Breast epithelium (tissue), 3 donors: ENCODE measurements around the gene OTUD1.

Experiments used
- CTCF ChIP-seq, 3 donors: fragments of 450-650 bp; IDR thresholded peaks; one replicate each; pipeline ENCODE4 v1.5.1; 2016 to 2017; ENCODE audit warnings: antibody characterized with exemption in 3 of 3, mild to moderate bottlenecking in 3 of 3, moderate library complexity in 3 of 3
- POLR2A ChIP-seq: fragments of 450-650 bp; IDR thresholded peaks from one replicate; pipeline ENCODE4 v1.6.1; 2016; ENCODE audit warnings: antibody characterized with exemption, mild to moderate bottlenecking, moderate library complexity

GRCh38 chr10:23481363-23481961 lies 42.6 kb downstream of the OTUD1 start:
- TF ChIP-seq CTCF (IDR thresholded peaks at IDR 0.05): no peak
- TF ChIP-seq POLR2A: no peak
